ENCODE data around the gene GRM2. TPM values are rescaled to one million over a fixed set of nuclear protein-coding genes. Genes with fewer than 3 reads are reported as not detected.

The GRM2 gene
- total RNA-seq, 1 experiment from 2014 or later, result 0.13 TPM

GRCh38 chr3:51678641-51679040 is 28.2 kb upstream of the GRM2 start:
- DNase-seq, result no peak
- intact Hi-C loops (cut with micrococcal nuclease; ENCODE audit: unreplicated experiment), result no loop called here
- Histone ChIP-seq H4K20me1 (ENCODE audit: insufficient read depth) (peaks cover 5% of the 10 kb centered on the region; the same call in 1 of the 2 replicates), H3K36me3 (ENCODE audit: low read depth) (no peaks in the 10 kb centered on the region), H3K79me2 (ENCODE audit: low read depth) (no peaks in the 10 kb centered on the region), H2AFZ (no peak overlapping the region), H3K9me3 (ENCODE audit: insufficient read depth, low read depth) (no peaks in the 10 kb centered on the region), H3K27me3 (ENCODE audit: insufficient read depth, low read depth) (no peaks in the 10 kb centered on the region), H3K4me1 (replicated peaks; ENCODE audit: insufficient read depth) (no peaks in the 10 kb centered on the region), H3F3A (ENCODE audit: insufficient read depth, low read depth) (no peaks in the 10 kb centered on the region), H3K9me2 (ENCODE audit: insufficient read depth) (no peaks in the 10 kb centered on the region), H3K27ac (no peak overlapping the region), H3K4me2 (no peak overlapping the region), H3K4me3 (no peak overlapping the region)
- no TSS peak for BruUV-seq (replicated peaks)
- CTCF ChIA-PET, result no interaction called here
- TF ChIP-seq CTCF (conservative IDR thresholded peaks at IDR 0.05) (no peak), EZH2 (IDR thresholded peaks at IDR 0.05; ENCODE audit: low read depth) (no peak)
- POLR2A ChIA-PET (ENCODE audit: unreplicated experiment), result no interaction called here

- Histone ChIP-seq H3K36me3 (ENCODE audit: low read depth) (no peaks in the 10 kb centered on the region), H3K9me2 (ENCODE audit: insufficient read depth) (no peaks in the 10 kb centered on the region), H3K9me3 (ENCODE audit: insufficient read depth, low read depth) (no peaks in the 10 kb centered on the region), H3K4me2 (no peak overlapping the region), H3K4me3 (no peak overlapping the region), H3K79me2 (ENCODE audit: low read depth) (no peaks in the 10 kb centered on the region), H3F3A (ENCODE audit: insufficient read depth, low read depth) (no peaks in the 10 kb centered on the region), H3K27ac (no peak overlapping the region), H4K20me1 (ENCODE audit: insufficient read depth) (peaks cover 5% of the 10 kb centered on the region; the same call in 1 of the 2 replicates), H3K27me3 (ENCODE audit: insufficient read depth, low read depth) (no peaks in the 10 kb centered on the region), H3K4me1 (replicated peaks; ENCODE audit: insufficient read depth) (no peaks in the 10 kb centered on the region), H2AFZ (no peak overlapping the region)
- BruUV-seq (replicated peaks), result no TSS peak
- no peak for TF ChIP-seq EZH2 (IDR thresholded peaks at IDR 0.05; ENCODE audit: low read depth)
- TF ChIP-seq CTCF (conservative IDR thresholded peaks at IDR 0.05), result no peak
- intact Hi-C loops (cut with micrococcal nuclease; ENCODE audit: unreplicated experiment), result no loop called here
- ChIA-PET CTCF (no interaction called here), POLR2A (ENCODE audit: unreplicated experiment) (no interaction called here)
- no peak for DNase-seq
Measured at GRCh38 chr3:51679318-51679717, 27.6 kb upstream of the GRM2 start.

- no peak overlapping the region for H2AFZ ChIP-seq
- no TSS peak for BruUV-seq (replicated peaks)
- H3K36me3 ChIP-seq (ENCODE audit: low read depth), result no peaks in the 10 kb centered on the region
- TF ChIP-seq EZH2 (IDR thresholded peaks at IDR 0.05; ENCODE audit: low read depth) (no peak), CTCF (conservative IDR thresholded peaks at IDR 0.05) (no peak)
- no peaks in the 10 kb centered on the region for H3F3A ChIP-seq (ENCODE audit: insufficient read depth, low read depth)
- H3K4me3 ChIP-seq, result no peak overlapping the region
- no peaks in the 10 kb centered on the region for H3K27me3 ChIP-seq (ENCODE audit: insufficient read depth, low read depth)
- no peaks in the 10 kb centered on the region for H3K9me2 ChIP-seq (ENCODE audit: insufficient read depth)
- CTCF ChIA-PET, result no interaction called here
- POLR2A ChIA-PET (ENCODE audit: unreplicated experiment), result no interaction called here
- H3K9me3 ChIP-seq (ENCODE audit: insufficient read depth, low read depth), result no peaks in the 10 kb centered on the region
- peaks cover 5% of the 10 kb centered on the region; the same call in 1 of the 2 replicates for H4K20me1 ChIP-seq (ENCODE audit: insufficient read depth)
- intact Hi-C loops (cut with micrococcal nuclease; ENCODE audit: unreplicated experiment), result loop anchor here (5.0 kb wide), 1 partner anchor 42 kb away; no protein-coding TSS in a partner anchor
- DNase-seq, result no peak
- H3K4me1 ChIP-seq (replicated peaks; ENCODE audit: insufficient read depth), result no peaks in the 10 kb centered on the region
- no peak overlapping the region for H3K27ac ChIP-seq
- H3K4me2 ChIP-seq, result no peak overlapping the region
- H3K79me2 ChIP-seq (ENCODE audit: low read depth), result no peaks in the 10 kb centered on the region
Measured at GRCh38 chr3:51679777-51680176, 27.1 kb upstream of the GRM2 start.

Data from PC-9 (cell line).